Measurements from ENCODE around the gene CAMSAP2.

GRCh38 chr1:200762089-200762488 is 23.4 kb downstream of the CAMSAP2 start:
- TF ChIP-seq RAD21 (IDR thresholded peaks at IDR 0.05; ENCODE audit: low read depth) (no peak), TEAD4 (IDR thresholded peaks at IDR 0.05) (no peak), TAF1 (IDR thresholded peaks at IDR 0.05; ENCODE audit: low read depth) (no peak), EP300 (IDR thresholded peaks at IDR 0.05; ENCODE audit: borderline replicate concordance) (no peak), NFIC (IDR thresholded peaks at IDR 0.05) (no peak), REST (IDR thresholded peaks at IDR 0.05; ENCODE audit: low read depth) (no peak), CEBPB (IDR thresholded peaks at IDR 0.05) (no peak)

Measured in Ishikawa (cell line).